Calu3 (cell line): ENCODE measurements around the gene PLB1. TPM values are rescaled to one million over a fixed set of nuclear protein-coding genes. Genes with fewer than 3 reads are reported as not detected.
A peak's percentile ranks its signal among the peaks of the same experiment; 100 is the strongest.

Source experiments
- BruUV-seq: library from RNA; stranded (reverse); fragments of 400-500 nt; replicated peaks from 2 replicates; lab custom pipeline; 2021; lab: Mats Ljungman, UMichigan
- CTCF ChIA-PET: fragments of 300-600 bp; sonication (Branson Sonifier 250); formaldehyde crosslinking; loops from one replicate; lab custom pipeline; 2022; ENCODE audit warnings: antibody characterized with exemption; lab: Charles Lee
- DNase-seq: peaks from one replicate; pipeline ENCODE4 v3.0.0; 2022
- H3K27ac Mint-ChIP-seq: one replicate; pipeline ENCODE4 v1.8.0; 2022; ENCODE audit warnings: mixed read lengths; ENCODE audit not compliant: unreplicated experiment
- H3K27me3 Mint-ChIP-seq: one replicate; pipeline ENCODE4 v1.8.0; 2022; ENCODE audit warnings: mixed read lengths; ENCODE audit not compliant: unreplicated experiment
- H3K36me3 Mint-ChIP-seq: one replicate; pipeline ENCODE4 v1.8.0; 2022; ENCODE audit warnings: mild to moderate bottlenecking, moderate library complexity, mixed read lengths; ENCODE audit not compliant: insufficient read depth, unreplicated experiment
- H3K4me1 Mint-ChIP-seq: one replicate; pipeline ENCODE4 v1.8.0; 2022; ENCODE audit warnings: mild to moderate bottlenecking, low read depth, mixed read lengths; ENCODE audit not compliant: unreplicated experiment
- H3K4me3 Mint-ChIP-seq: one replicate; pipeline ENCODE4 v1.8.0; 2022; ENCODE audit warnings: mild to moderate bottlenecking, low read depth, moderate library complexity, mixed read lengths; ENCODE audit not compliant: unreplicated experiment
- H3K9me3 Mint-ChIP-seq: one replicate; pipeline ENCODE4 v1.8.0; 2022; ENCODE audit warnings: low read depth, mixed read lengths; ENCODE audit not compliant: unreplicated experiment
- CTCF ChIP-seq: fragments of 200-600 bp; IDR thresholded peaks from one replicate; pipeline ENCODE4 v1.8.0; 2022; ENCODE audit warnings: antibody characterized with exemption; ENCODE audit not compliant: unreplicated experiment
- intact Hi-C: fragments of 100-400 bp; cut with micrococcal nuclease; formaldehyde crosslinking; loops from one replicate; pipeline ENCODE4 v1.10.0; 2022; ENCODE audit not compliant: unreplicated experiment
- total RNA-seq: library from RNA; stranded (reverse); gene quantifications from 2 replicates; pipeline ENCODE4 v1.2.3, GENCODE V29; 2022

PLB1 gene
- total RNA-seq, 1 experiment from 2014 or later, result 1.6 TPM

- Mint-ChIP-seq H3K36me3 (peaks cover 22% of the 10 kb centered on the region), H3K27me3 (no peaks in the 10 kb centered on the region), H3K4me1 (peaks cover 56% of the 10 kb centered on the region), H3K4me3 (peak overlapping the region; percentile 17), H3K27ac (peak overlapping the region; percentile 99), H3K9me3 (peaks cover 3% of the 10 kb centered on the region)
- BruUV-seq, result no TSS peak
- intact Hi-C loops, result no loop called here
- no peak for DNase-seq
- no peak for TF ChIP-seq CTCF
- CTCF ChIA-PET, result interaction anchor here (0.6 to 0.7 kb wide), 4 partner anchors 9 to 75 kb away, joined by 3 to 6 read pairs (median 4); no protein-coding TSS in a partner anchor
These were observed 123.6 kb downstream of the PLB1 start for GRCh38 chr2:28619213-28620196.

DNA sequence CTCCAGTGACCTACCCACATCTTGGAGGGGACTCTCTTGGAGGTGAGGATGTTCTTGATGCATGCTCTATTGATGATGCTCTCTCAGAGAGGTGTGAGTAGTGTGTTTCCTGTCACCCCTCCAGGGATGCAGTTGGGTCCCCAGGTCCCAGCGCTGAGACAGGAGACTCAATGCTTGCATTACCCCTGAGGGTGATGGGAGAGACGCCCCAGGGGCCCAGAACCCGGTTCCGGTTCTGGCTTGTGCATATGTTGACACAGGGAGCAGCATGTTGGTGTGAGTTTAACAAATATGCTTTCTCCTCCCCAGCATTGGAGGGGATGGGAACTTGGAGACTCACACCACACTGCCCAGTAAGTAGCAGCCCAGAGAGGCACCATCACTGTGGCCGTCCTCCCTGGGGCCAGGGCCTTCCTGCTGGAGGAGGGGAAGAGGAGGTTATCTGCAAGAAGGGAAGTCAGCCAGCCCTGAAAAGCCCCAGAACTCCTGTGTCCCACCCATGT is 124.5 kb downstream of the PLB1 start:
- Mint-ChIP-seq H3K36me3 (peaks cover 30% of the 10 kb centered on the region), H3K9me3 (peaks cover 3% of the 10 kb centered on the region), H3K27me3 (no peaks in the 10 kb centered on the region), H3K27ac (peak overlapping the region; percentile 99), H3K4me1 (peaks cover 64% of the 10 kb centered on the region), H3K4me3 (peak overlapping the region; percentile 17)
- intact Hi-C loops, result no loop called here
- no TSS peak for BruUV-seq
- CTCF ChIA-PET, result interaction anchor here (1.2 to 1.4 kb wide), 2 partner anchors 10 to 23 kb away, joined by 3 to 7 read pairs; no protein-coding TSS in a partner anchor
- no peak for TF ChIP-seq CTCF
- DNase-seq, result no peak

DNA sequence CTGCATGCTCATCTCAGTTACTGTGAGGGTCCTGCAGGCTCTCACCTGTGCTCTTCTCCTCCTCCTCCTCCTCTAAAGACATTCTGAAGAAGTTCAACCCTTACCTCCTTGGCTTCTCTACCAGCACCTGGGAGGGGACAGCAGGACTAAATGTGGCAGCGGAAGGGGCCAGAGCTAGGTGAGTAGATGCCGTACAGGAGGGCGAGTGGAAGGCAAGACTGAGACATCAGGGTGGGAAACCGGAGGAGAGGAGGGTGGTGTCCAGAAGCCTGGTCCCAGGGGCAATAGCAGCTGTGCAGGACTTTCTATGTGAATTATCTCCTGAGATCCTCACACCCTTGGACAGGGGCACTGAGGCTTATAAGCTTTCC is 124.9 kb downstream of the PLB1 start:
- H3K36me3 Mint-ChIP-seq, result peaks cover 30% of the 10 kb centered on the region
- peak overlapping the region; percentile 99 for H3K27ac Mint-ChIP-seq
- peaks cover 3% of the 10 kb centered on the region for H3K9me3 Mint-ChIP-seq
- TF ChIP-seq CTCF, result no peak
- DNase-seq, result no peak
- H3K27me3 Mint-ChIP-seq, result no peaks in the 10 kb centered on the region
- peaks cover 69% of the 10 kb centered on the region for H3K4me1 Mint-ChIP-seq
- no TSS peak for BruUV-seq
- CTCF ChIA-PET, result interaction anchor here (0.7 to 1.6 kb wide), 12 partner anchors 8 to 135 kb away, joined by 3 to 24 read pairs (median 6); partner anchors contain the start of gene PPP1CB
- H3K4me3 Mint-ChIP-seq, result peak overlapping the region; percentile 61
- intact Hi-C loops, result loop anchor here (1.0 kb wide), 1 partner anchor 133 kb away; no protein-coding TSS in a partner anchor

GRCh38 chr2:28621172-28622100 is 125.6 kb downstream of the PLB1 start:
- peaks cover 30% of the 10 kb centered on the region for H3K36me3 Mint-ChIP-seq
- no TSS peak for BruUV-seq
- H3K9me3 Mint-ChIP-seq, result peaks cover 3% of the 10 kb centered on the region
- intact Hi-C loops, result loop anchor here (1.0 kb wide), 1 partner anchor 132 kb away; no protein-coding TSS in a partner anchor
- CTCF ChIA-PET, result interaction anchor here (0.7 to 1.6 kb wide), 13 partner anchors 9 to 134 kb away, joined by 3 to 24 read pairs (median 5); partner anchors contain the start of gene PPP1CB
- H3K27me3 Mint-ChIP-seq, result no peaks in the 10 kb centered on the region
- DNase-seq, result peak; percentile 84
- peak; percentile 67 for TF ChIP-seq CTCF
- peaks cover 69% of the 10 kb centered on the region for H3K4me1 Mint-ChIP-seq
- H3K4me3 Mint-ChIP-seq, result peak overlapping the region; percentile 61
- H3K27ac Mint-ChIP-seq, result peak overlapping the region; percentile 99
